ENCODE data around the gene SGF29. TPM values are rescaled to one million over a fixed set of nuclear protein-coding genes. Genes with fewer than 3 reads are reported as not detected.
"Not testable (repeated sequence)": the region's sequence is repeated elsewhere in the genome, so short reads cannot be mapped to it uniquely, and the experiment has no call there.

Gene SGF29
- total RNA-seq, 1 experiment from 2014 or later: 4.7 TPM

- Histone ChIP-seq H3K27me3 (no peaks in the 10 kb centered on the region), H3K4me3 (no peak overlapping the region), H3K9me3 (no peaks in the 10 kb centered on the region), H3K36me3 (no peaks in the 10 kb centered on the region)
- DNase-seq: no peak
Measured at GRCh38 chr16:28528463-28528867, 25.3 kb upstream of the SGF29 start.

DNA sequence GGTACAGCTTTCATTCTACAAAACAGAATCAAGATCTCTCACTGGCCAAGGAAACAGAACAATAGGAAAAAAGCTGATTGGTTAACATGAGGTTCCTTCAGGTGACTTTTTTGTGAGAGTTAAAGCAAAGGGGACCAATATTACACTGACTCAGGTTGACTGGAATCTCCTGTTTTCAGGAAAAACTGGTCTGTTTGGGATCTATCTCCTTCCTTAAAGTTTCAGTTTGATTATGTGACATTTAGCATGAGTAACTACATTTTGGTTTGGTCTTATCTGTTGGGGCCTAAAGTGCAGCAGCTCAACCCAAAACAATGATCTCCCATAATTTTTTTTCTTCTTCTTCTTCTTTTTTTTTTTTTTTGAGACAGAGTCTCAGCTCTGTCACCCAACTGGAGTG is 24.6 kb upstream of the SGF29 start:
- Histone ChIP-seq H3K9me3 (no peaks in the 10 kb centered on the region), H3K27me3 (no peaks in the 10 kb centered on the region), H3K36me3 (no peaks in the 10 kb centered on the region), H3K4me3 (no peak overlapping the region)
- DNase-seq: no peak

DNA sequence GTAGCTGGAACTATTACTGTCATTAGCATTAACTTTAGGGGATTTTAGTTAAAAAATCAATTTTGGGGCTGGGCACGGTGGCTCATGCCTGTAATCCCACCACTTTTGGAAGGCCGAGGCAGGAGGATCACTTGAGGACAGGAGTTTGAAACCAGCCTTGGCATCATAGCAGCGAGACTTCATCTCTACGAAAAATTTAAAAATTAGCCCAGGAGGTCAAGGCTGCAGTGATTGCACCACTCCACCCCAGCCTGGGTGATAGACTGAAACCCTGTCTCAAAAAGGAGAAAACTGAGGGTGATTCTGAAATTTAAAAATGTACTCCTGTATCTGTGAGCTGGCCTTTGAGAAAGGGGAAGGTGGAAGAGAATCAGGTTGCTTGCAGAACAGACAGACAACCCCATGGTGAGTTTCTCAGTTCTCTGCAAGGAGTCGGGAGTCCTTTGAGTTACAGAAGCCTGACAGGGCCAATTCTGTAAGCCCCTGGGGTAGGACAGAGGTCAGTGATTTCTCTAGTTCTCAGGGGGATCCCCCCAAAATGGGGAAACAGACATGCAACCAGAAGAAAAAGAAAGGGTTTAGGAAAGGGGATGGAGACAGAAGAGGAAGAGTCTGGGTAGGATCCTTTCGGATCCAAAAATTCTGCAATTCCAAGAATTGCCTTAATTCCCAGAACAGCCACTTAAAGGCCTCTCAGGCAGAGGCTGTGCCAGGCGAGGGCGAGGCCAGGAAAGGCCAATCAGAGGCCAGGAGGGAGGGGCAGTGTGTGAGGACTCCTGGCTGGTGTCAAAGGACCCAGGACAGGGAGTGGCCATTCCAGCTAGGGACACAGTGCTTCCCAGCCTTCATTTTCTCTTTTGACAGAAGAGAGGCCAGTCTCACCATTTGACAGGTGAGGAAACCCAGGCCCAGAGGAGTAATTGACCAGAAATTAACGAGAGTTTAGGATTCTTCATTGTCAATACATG is 21.7 kb upstream of the SGF29 start:
- Histone ChIP-seq H3K36me3 (peaks cover 23% of the 10 kb centered on the region), H3K4me3 (no peak overlapping the region), H3K27me3 (no peaks in the 10 kb centered on the region), H3K9me3 (no peaks in the 10 kb centered on the region)
- DNase-seq: peak; percentile 60

DNA sequence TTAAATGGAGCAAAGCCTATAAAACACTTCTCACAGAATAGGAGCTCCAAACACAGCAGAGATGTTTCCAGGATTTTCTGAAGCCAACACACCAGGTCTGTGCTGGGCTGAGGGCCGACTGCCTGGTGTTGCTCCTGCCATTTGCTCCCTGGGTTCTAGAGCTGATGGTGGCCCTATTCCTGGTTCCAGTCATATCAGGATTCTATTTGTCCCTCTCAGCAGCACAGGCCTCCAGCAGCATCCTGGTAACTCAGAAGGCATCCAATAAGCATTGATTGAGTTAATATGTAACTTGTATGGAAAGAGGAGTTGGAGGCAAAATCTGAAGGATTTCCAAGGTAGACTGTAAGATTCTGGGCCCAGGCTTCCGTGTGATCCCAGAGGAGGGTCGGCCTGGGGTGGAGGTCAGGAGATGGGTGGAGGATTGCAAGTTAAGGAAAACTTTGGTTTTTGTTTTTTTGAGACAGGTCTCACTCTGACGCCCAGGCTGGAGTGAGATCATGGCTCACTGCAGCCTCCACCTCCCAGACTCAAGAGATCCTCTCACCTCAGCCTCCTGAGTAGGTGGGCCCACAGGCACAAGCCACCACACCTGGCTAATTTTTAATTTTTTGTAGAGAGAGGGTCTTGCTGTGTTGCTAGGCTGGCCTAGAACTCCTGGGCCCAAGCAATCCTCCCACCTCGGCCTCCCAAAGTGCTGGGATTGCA is 20.6 kb upstream of the SGF29 start:
- no peaks in the 10 kb centered on the region for H3K27me3 ChIP-seq
- peaks cover 33% of the 10 kb centered on the region for H3K36me3 ChIP-seq
- no peak overlapping the region for H3K4me3 ChIP-seq
- no peaks in the 10 kb centered on the region for H3K9me3 ChIP-seq
- no peak for DNase-seq

- Histone ChIP-seq H3K9me3 (no peaks in the 10 kb centered on the region), H3K4me3 (no peak overlapping the region), H3K36me3 (peaks cover 33% of the 10 kb centered on the region), H3K27me3 (no peaks in the 10 kb centered on the region)
- peak; percentile 11 for DNase-seq
Measured at GRCh38 chr16:28534542-28535373, 19.0 kb upstream of the SGF29 start.

DNA sequence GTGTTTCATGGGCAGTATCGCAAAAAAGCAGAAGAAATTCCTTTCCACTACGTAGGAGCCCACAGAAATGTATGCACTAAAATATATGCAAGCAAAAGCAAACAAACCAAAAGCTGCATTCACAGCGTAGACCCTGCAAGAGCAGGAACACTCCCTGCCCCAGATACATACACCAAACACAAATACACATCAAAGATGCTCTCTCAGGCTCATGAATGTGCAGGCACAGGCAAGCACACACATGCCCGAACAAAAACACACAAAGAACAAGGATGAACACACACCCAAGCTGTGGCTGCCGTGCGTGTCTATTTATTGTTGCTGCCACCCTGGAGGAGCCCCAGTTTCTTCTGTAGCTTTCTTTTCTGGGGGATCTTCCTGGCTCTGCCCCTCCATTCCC is 16.6 kb upstream of the SGF29 start:
- Histone ChIP-seq H3K9me3 (no peaks in the 10 kb centered on the region), H3K27me3 (no peaks in the 10 kb centered on the region), H3K36me3 (peaks cover 33% of the 10 kb centered on the region), H3K4me3 (peak overlapping the region; percentile 66)
- no peak for DNase-seq

GRCh38 chr16:28537964-28538732 is 15.6 kb upstream of the SGF29 start:
- H3K4me3 ChIP-seq: peak overlapping the region; percentile 66
- no peaks in the 10 kb centered on the region for H3K9me3 ChIP-seq
- peaks cover 33% of the 10 kb centered on the region for H3K36me3 ChIP-seq
- no peaks in the 10 kb centered on the region for H3K27me3 ChIP-seq
- peak; percentile 44 for DNase-seq

GRCh38 chr16:28538733-28539596 is 14.8 kb upstream of the SGF29 start, which contains the start of gene NUPR1:
NUPR1 (minus strand) TSS chr16:28538974; CDS start chr16:28538907, 67 bp downstream.
- Histone ChIP-seq H3K27me3 (no peaks in the 10 kb centered on the region), H3K36me3 (peaks cover 33% of the 10 kb centered on the region), H3K9me3 (no peaks in the 10 kb centered on the region), H3K4me3 (peak within 1 kb of the TSS; percentile 66)
- DNase-seq: peak; percentile 98

- DNase-seq: no peak
- Histone ChIP-seq H3K27me3 (no peaks in the 10 kb centered on the region), H3K9me3 (no peaks in the 10 kb centered on the region), H3K36me3 (peaks cover 25% of the 10 kb centered on the region), H3K4me3 (no peak overlapping the region)
Measured at GRCh38 chr16:28540346-28540745, 13.4 kb upstream of the SGF29 start.

DNA sequence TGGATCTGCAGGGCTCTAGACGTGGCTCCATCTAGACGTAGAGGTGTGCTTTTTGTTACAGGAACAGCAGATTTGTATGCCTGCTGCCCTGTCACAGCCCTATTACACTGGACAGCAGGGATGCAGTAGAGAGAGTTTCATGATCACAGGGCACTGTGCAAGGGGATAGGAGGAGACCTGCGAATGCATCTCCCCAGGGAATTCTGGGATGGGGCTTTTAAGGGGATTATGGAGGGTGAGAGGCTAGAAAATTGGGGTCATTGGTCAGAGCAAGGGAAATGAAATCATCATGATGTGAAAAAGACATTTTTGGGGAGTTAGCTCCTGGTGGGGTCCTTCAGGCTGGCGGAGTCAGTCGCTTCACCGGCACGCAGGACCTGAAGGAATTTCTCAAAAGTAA is 11.1 kb upstream of the SGF29 start:
- no peaks in the 10 kb centered on the region for H3K9me3 ChIP-seq
- H3K4me3 ChIP-seq: no peak overlapping the region
- peaks cover 4% of the 10 kb centered on the region for H3K36me3 ChIP-seq
- H3K27me3 ChIP-seq: no peaks in the 10 kb centered on the region
- DNase-seq: no peak

DNA sequence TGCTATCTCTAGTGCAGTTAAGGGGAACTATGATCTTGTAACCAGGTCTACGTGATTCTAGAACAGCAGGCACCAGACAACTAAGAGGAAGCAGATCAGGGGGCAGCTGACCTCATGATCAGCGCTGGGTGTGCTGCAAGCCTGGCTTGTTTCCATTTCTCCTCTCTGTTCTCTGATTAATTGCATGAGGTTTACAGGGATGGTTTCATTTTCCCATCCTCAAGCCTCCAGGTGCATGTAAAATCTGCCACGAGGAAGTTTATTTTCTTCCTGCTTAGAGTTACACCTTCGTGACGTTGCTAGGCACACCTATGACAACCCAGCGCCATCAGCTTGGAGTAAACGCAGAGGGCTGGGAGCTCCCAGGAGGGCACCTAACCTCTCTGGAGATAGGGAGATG is 10.6 kb upstream of the SGF29 start:
- no peaks in the 10 kb centered on the region for H3K9me3 ChIP-seq
- H3K36me3 ChIP-seq: no peaks in the 10 kb centered on the region; the same call in 1 of the 2 replicates
- H3K27me3 ChIP-seq: no peaks in the 10 kb centered on the region
- no peak for DNase-seq
- no peak overlapping the region for H3K4me3 ChIP-seq

- no peaks in the 10 kb centered on the region for H3K36me3 ChIP-seq
- no peaks in the 10 kb centered on the region for H3K9me3 ChIP-seq
- no peaks in the 10 kb centered on the region for H3K27me3 ChIP-seq
- no peak overlapping the region for H3K4me3 ChIP-seq
- DNase-seq: no peak
Measured at GRCh38 chr16:28544998-28545397, 8.7 kb upstream of the SGF29 start.

GRCh38 chr16:28545964-28546363 is 7.8 kb upstream of the SGF29 start:
- not testable (repeated sequence) for DNase-seq

GRCh38 chr16:28546626-28547025 is 7.1 kb upstream of the SGF29 start:
- Histone ChIP-seq H3K4me3 (no peak overlapping the region), H3K27me3 (no peaks in the 10 kb centered on the region), H3K36me3 (no peaks in the 10 kb centered on the region), H3K9me3 (no peaks in the 10 kb centered on the region)
- DNase-seq: no peak

More at GRCh38 chr16:28545964-28546363, 7.8 kb upstream of the SGF29 start:
- H3K27me3 ChIP-seq, H3K9me3 ChIP-seq, H3K4me3 ChIP-seq, H3K36me3 ChIP-seq: not testable (repeated sequence)

GRCh38 chr16:28548306-28548802 is 5.4 kb upstream of the SGF29 start:
- no peak for DNase-seq

More at GRCh38 chr16:28548306-28548802, 5.4 kb upstream of the SGF29 start:
- Histone ChIP-seq H3K9me3 (no peaks in the 10 kb centered on the region), H3K36me3 (no peaks in the 10 kb centered on the region), H3K27me3 (no peaks in the 10 kb centered on the region), H3K4me3 (no peak overlapping the region)

All from MG63 (cell line).